Measurements from ENCODE around the gene ZNF879.

DNA sequence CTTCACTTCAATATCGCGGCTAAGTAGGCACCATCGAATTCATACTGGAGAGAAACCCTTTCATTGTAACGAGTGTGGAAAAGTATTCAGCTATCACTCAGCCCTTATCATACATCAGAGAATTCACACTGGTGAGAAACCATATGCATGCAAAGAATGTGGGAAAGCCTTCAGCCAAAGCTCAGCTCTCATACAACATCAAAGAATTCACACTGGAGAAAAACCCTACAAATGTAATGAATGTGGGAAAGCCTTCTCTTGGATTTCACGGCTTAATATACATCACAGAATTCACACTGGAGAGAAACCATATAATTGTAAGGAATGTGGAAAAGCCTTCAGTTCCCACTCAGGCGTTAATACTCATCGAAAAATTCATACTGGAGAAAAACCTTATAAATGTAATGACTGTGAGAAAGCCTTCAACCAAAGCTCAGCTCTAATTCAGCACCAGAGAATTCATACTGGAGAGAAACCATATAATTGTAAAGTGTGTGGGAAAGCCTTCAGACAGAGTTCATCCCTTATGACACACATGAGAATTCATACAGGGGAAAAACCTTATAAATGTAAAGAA lies 9.5 kb downstream of the ZNF879 start:
- TF ChIP-seq, protein P1, sequence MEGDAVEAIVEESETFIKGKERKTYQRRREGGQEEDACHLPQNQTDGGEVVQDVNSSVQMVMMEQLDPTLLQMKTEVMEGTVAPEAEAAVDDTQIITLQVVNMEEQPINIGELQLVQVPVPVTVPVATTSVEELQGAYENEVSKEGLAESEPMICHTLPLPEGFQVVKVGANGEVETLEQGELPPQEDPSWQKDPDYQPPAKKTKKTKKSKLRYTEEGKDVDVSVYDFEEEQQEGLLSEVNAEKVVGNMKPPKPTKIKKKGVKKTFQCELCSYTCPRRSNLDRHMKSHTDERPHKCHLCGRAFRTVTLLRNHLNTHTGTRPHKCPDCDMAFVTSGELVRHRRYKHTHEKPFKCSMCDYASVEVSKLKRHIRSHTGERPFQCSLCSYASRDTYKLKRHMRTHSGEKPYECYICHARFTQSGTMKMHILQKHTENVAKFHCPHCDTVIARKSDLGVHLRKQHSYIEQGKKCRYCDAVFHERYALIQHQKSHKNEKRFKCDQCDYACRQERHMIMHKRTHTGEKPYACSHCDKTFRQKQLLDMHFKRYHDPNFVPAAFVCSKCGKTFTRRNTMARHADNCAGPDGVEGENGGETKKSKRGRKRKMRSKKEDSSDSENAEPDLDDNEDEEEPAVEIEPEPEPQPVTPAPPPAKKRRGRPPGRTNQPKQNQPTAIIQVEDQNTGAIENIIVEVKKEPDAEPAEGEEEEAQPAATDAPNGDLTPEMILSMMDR (IDR thresholded peaks at IDR 0.05) = no peak
- TF ChIP-seq POLR2A (IDR thresholded peaks at IDR 0.05) = no peak

Data from vagina (tissue), 2 donors.